GM18858 (cell line): ENCODE measurements around the gene PRX.
A peak's percentile ranks its signal among the peaks of the same experiment; 100 is the strongest.
"Not testable (repeated sequence)": the region's sequence is repeated elsewhere in the genome, so short reads cannot be mapped to it uniquely, and the experiment has no call there.

ENCODE experiments used
- ATAC-seq: cut with Tn5 transposase; IDR thresholded peaks from one replicate; pipeline ENCODE4 v1.9.1; 2021; ENCODE audit not compliant: unreplicated experiment

Gene PRX

GRCh38 chr19:40433391-40434216, 20.4 kb upstream of the PRX start:
- no peak for ATAC-seq

- not testable (repeated sequence) for ATAC-seq
Observed at GRCh38 chr19:40432760-40433159, 19.6 kb upstream of the PRX start.

GRCh38 chr19:40431698-40432097, 18.5 kb upstream of the PRX start:
- no peak for ATAC-seq

- not testable (repeated sequence) for ATAC-seq
Observed at GRCh38 chr19:40430242-40430641, 17.1 kb upstream of the PRX start.

GRCh38 chr19:40428197-40428596, 15.0 kb upstream of the PRX start:
- not testable (repeated sequence) for ATAC-seq

DNA sequence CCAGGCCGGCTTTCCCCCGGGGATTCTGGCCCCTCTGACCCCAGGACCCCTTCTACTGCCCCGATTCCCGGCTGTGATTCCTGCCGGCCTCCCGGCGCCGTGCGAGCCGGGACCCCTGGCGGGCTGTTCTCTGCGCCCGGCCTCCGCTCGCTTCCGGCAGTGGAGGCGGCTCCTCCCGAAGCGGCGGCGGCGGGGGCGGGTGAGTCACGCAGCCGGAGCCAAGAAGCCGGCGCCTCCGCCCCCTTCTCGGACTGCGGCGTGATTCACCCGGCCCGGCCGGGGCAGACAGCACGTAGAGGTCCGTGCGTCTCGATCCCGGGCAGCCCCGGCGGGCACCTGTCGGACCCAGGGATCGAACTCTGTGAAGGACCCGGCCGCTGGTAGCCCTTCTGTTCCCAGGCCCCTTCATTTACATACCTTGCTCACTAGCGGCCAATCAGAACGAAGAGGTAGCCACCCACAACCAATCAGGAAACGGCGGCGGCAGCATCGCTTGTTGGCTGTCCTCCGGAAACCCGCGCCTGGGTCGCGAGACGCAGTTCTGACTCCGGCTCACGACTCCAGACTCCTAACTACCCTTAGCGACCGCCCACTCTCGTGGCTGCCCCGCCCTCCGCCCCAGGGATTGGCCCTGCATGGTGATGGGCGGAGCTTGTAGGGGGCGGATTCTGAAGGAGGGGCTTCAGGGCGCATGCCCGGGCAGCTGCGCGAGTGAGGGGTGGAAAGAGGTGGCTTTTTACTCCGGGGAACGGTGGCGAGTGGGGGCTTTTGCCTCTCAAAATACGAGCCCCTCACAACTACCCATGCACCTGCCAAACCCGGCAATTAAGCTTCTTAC, 12.5 kb upstream of the PRX start, which contains the start of gene SERTAD1:
Gene SERTAD1, minus strand, starts transcription at position 543 of the 838 bp plus-strand sequence. CDS start 2,446 bp downstream, outside the sequence.
- peak; percentile 69 for ATAC-seq

- no peak for ATAC-seq
Observed at GRCh38 chr19:40424637-40425449, 11.7 kb upstream of the PRX start.

DNA sequence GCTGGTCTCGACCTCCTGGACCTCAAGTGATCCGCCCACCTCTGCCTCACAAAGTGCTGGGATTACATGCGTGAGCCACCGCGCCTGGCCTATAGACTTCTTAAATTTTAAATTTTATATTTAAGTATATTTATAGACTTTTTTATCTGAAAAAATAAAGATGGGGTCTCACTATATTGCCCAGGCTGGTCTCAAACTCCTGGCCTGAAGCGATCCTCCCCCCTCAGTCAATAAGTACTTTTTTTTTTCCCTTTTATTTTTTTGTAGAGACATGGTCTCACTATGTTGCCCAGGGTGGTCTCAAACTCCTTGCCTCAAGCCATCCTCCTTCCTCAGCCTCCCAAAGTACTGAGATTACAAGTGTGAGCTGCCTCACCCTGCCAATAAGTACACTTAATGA, 10.8 kb upstream of the PRX start:
- no peak for ATAC-seq

- no peak for ATAC-seq
Observed at GRCh38 chr19:40422748-40423566, 9.8 kb upstream of the PRX start.

- no peak for ATAC-seq
Observed at GRCh38 chr19:40421993-40422747, 9.0 kb upstream of the PRX start.

GRCh38 chr19:40420766-40421765, 7.9 kb upstream of the PRX start:
- ATAC-seq: no peak

GRCh38 chr19:40420451-40420765, 7.2 kb upstream of the PRX start:
- ATAC-seq: no peak

- ATAC-seq: no peak
Observed at GRCh38 chr19:40419780-40420179, 6.6 kb upstream of the PRX start.

GRCh38 chr19:40419066-40419612, 6.0 kb upstream of the PRX start:
- ATAC-seq: no peak

- no peak for ATAC-seq
Observed at GRCh38 chr19:40418040-40418439, 4.9 kb upstream of the PRX start.

- ATAC-seq: no peak
Observed at GRCh38 chr19:40417643-40417981, 4.4 kb upstream of the PRX start.

DNA sequence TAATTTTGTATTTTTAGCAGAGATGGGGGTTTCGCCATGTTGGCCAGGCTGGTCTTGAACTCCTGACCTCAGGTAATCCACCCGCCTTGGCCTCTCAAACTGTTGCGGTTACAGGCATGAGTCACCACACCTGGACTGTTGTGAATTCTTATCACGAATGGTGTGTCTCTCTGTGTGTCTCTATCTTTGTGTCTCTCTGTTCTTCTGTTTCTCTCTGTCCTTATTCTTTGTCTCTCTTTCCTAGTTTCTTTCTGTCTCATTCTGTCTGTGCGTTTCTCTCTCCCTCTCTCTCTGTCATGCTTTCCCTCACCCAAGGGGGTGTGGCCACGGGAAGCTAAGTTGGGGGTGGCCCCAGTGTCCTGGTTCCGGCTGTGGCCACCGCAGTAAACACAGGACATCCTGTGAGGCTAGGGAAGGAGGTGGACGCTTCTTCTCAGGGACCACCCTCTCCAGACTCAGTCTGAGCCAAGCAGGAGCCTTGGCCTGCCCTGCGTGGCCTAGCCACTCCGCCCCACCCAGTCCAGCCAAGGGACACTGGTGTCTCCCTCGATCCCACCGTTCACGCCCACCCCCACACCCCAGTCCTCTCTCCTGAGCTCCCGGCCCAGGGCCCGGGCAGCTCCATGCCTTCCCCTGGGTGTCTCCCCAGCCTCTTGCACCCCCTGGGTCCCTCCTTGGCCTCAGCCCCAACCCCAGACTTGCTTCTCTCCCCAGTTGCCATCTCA, 3.9 kb upstream of the PRX start:
- no peak for ATAC-seq

GRCh38 chr19:40415768-40416167, 2.6 kb upstream of the PRX start:
- no peak for ATAC-seq
